Heart left ventricle (tissue), 16 donors: ENCODE measurements around the gene ZDHHC14. TPM values are rescaled to one million over a fixed set of nuclear protein-coding genes. Genes with fewer than 3 reads are reported as not detected.
A peak's percentile ranks its signal among the peaks of the same experiment; 100 is the strongest.

Experiments used
- ATAC-seq, 4 donors: fragments of 200-7000 bp; cut with Tn5 transposase; one replicate each; pipeline ENCODE4 v1.9.1; 2020 to 2022; ENCODE audit warnings: moderate library complexity in 4 of 4, mild to moderate bottlenecking in 3 of 4, moderate number of reproducible peaks in 1 of 4
- DNase-seq, 5 donors: peaks; one replicate each; pipeline ENCODE4 v3.0.0-alpha.2; 2020
- H3K27ac ChIP-seq, 12 donors: fragments of 200-600 bp; sonication (generic) in 4 of 12; one replicate each; pipeline versions ENCODE4 v1.5.0 to v1.8.0; 2016 to 2022; ENCODE audit warnings: mild to moderate bottlenecking in 2 of 12
- H3K27me3 ChIP-seq, 9 donors: fragments of 200-600 bp; sonication (generic) in 2 of 9; one replicate each; pipeline versions ENCODE4 v1.5.1 to v1.8.0; 2016 to 2022; ENCODE audit warnings: mild to moderate bottlenecking in 3 of 9
- H3K36me3 ChIP-seq, 9 donors: fragments of 200-600 bp; sonication (generic) in 2 of 9; one replicate each; pipeline versions ENCODE4 v1.5.0 to v1.8.0; 2018 to 2022; ENCODE audit warnings: mild to moderate bottlenecking in 2 of 9
- H3K4me1 ChIP-seq, 12 donors: fragments of 200-600 bp; sonication (generic) in 4 of 12; one replicate each; pipeline versions ENCODE4 v1.5.0 to v1.8.0; 2016 to 2022; ENCODE audit warnings: mild to moderate bottlenecking in 3 of 12
- H3K4me3 ChIP-seq, 12 donors: fragments of 200-600 bp; sonication (generic) in 4 of 12; one replicate each; pipeline versions ENCODE4 v1.5.0 to v1.8.0; 2017 to 2022; ENCODE audit warnings: mild to moderate bottlenecking in 9 of 12, moderate library complexity in 4 of 12
- H3K9me3 ChIP-seq, 12 donors: fragments of 200-600 bp; sonication (generic) in 4 of 12; one replicate each; pipeline versions ENCODE4 v1.5.0 to v1.8.0; 2016 to 2022; ENCODE audit warnings: mild to moderate bottlenecking in 1 of 12
- POLR2A ChIP-seq, 2 donors: fragments of 450-650 bp; IDR thresholded peaks; one replicate each; pipeline ENCODE4 v1.6.1; 2017; ENCODE audit warnings: antibody characterized with exemption in 2 of 2, mild to moderate bottlenecking in 2 of 2, moderate library complexity in 2 of 2
- WGBS, 4 donors: extraction: QIAGEN DNeasy Blood & Tissue Kit in 2 of 4; methylation state at CpG; one replicate each; pipeline versions ENCODE4 v1.1.5 to v1.1.7; 2013 to 2018; 5-methylcytosine and 5-hydroxymethylcytosine counted together
- intact Hi-C, 10 donors: fragments of 100-400 bp; cut with DNase I; formaldehyde crosslinking; loops; one replicate each; pipeline versions ENCODE4 v1.11.1 to v1.14.2; 2022
- polyA plus RNA-seq, 2 donors: library from polyadenylated mRNA; stranded (reverse); fragments of 200-250 nt; gene quantifications; one replicate each; pipeline ENCODE4 v1.2.3, GENCODE V29; 2013
- total RNA-seq, 9 donors: library from RNA; depleted of rRNA in 2 of 9; stranded (reverse); fragments of >200 nt in 2 of 9; fragmentation: NEBNext Ultra II Directional in 3 of 9; extraction: Animal tissue kit (Norgen Biotek cat#: 25700) in 3 of 9; gene quantifications; one replicate each; pipeline versions ENCODE4 v1.1.0 to v1.2.4, GENCODE V29; 2016 to 2023
- TF ChIP-seq, protein P1 (sequence below), 12 donors: fragments of 200-600 bp; sonication (generic) in 4 of 12; IDR thresholded peaks; one replicate each; pipeline versions ENCODE4 v1.5.0 to v1.8.0; 2018 to 2022; ENCODE audit warnings: antibody characterized with exemption in 12 of 12, mild to moderate bottlenecking in 5 of 12
- donor health status: ischemic (EF 13 %, LVEDD 7.1; RV severe dilation, severe dysfunction).
- donor health status: healthy with polysubstance abuse.
- donor health status: DM: no; HTN: yes; CAD: no.
- donor health status: DM: no; HTN: no; CAD: no.
- donor health status: ischemic (EF 25% LVEDD 6.9; RV normal size, moderate dysfunction).
- donor health status: ischemic (EF 25% LVEDD 5.7; RV mildly dilated, moderate dysfunction).
- donor health status: healthy.
- donor health status: DM: yes; HTN: yes; CAD: no.
- donor health status: ischemic (EF 35%, LVEDD 5.7; RV mildly dilated, moderate dysfunction).
- donor health status: nonischemic (EF 11% LVEDD 7.7; RV severe dilation, severe dysfunction).
- donor health status: DM: yes; HTN: yes; CAD: no.
- donor health status: PGD.
- donor health status: ischemic (EF 29% LVEDD 5.4; RV normal size, mild dysfunction).
- donor health status: nonischemic (EF 23%, LVEDD 6.1; RV moderate dilation, normal function).

Gene ZDHHC14
- total and polyA plus RNA-seq, 11 donors = 7.0 to 25.8 (median 15.4) TPM

DNA sequence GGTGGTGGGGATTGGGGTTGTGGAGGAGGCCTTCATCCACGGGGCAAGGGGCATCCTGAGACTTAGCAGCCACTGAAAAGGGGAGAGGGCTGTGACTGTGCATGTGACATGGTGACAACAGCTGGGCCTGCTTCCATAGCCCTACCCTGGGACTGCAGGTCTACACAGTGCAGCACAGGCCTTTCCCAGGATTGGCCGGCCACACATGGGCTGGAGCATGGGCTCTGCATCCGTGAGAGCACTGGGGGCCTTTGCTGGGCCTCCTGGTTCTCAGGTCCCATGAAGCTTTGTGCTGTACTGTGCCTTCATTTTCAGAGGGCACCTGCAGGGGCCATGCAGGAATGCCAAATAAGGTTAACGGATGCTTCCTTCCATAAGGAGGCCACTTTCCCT lies 56.0 kb downstream of the ZDHHC14 start:
- Histone ChIP-seq H3K36me3 (no peaks in the 10 kb centered on the region), H3K27ac (peak overlapping the region in 3 of 12 donors; percentile 21 to 61 (median 31)), H3K9me3 (no peaks in the 10 kb centered on the region), H3K27me3 (no peaks in the 10 kb centered on the region), H3K4me3 (no peak overlapping the region), H3K4me1 (peaks cover 0 to 79% (median 52%) of the 10 kb centered on the region in 12 donors)
- ATAC-seq (peak in 2 of 4 donors; percentile 5 to 10), DNase-seq (no peak)
- intact Hi-C loops = loop anchor here in 2 of 10 donors (10.0 kb wide), 2 partner anchors 102 to 112 kb away; partner anchors contain the start of gene TMEM242 (in 1 of the 2)
- WGBS, 4 donors = 63 to 93% (median 80%) methylated on average over 1 to 4 of the region's 4 CpGs
- TF ChIP-seq, protein P1, sequence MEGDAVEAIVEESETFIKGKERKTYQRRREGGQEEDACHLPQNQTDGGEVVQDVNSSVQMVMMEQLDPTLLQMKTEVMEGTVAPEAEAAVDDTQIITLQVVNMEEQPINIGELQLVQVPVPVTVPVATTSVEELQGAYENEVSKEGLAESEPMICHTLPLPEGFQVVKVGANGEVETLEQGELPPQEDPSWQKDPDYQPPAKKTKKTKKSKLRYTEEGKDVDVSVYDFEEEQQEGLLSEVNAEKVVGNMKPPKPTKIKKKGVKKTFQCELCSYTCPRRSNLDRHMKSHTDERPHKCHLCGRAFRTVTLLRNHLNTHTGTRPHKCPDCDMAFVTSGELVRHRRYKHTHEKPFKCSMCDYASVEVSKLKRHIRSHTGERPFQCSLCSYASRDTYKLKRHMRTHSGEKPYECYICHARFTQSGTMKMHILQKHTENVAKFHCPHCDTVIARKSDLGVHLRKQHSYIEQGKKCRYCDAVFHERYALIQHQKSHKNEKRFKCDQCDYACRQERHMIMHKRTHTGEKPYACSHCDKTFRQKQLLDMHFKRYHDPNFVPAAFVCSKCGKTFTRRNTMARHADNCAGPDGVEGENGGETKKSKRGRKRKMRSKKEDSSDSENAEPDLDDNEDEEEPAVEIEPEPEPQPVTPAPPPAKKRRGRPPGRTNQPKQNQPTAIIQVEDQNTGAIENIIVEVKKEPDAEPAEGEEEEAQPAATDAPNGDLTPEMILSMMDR (IDR thresholded peaks at IDR 0.05) = no peak
- TF ChIP-seq POLR2A (IDR thresholded peaks at IDR 0.05) = no peak

DNA sequence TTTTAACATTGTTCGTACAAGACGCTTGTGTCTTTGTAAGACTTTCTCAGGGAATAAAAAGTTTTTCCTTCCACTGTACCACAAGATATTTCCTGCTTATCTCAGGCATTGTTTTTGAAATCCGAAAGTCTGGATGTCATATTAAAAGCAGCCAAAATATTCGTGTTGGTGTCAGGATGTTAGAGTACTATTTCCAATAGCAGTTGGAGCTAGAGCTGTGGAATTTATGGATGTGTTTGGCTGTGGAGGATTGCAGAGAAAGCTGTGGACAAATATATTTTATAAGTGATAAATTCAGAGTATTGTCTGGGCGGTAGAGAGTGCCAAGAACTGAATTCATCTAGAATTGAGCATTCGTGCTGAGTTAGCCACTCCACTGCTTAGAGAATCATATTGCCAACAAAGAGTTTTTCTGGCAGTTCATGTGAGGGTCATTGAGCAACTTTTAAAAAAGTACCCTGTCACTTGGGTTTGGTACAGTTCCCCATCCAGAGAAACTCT lies 57.7 kb downstream of the ZDHHC14 start:
- no peak for TF ChIP-seq POLR2A (IDR thresholded peaks at IDR 0.05)
- no peaks in the 10 kb centered on the region for H3K36me3 ChIP-seq
- peak overlapping the region in 11 of 12 donors; percentile 1 to 81 (median 17) for H3K27ac ChIP-seq
- WGBS, 4 donors = 28 to 52% (median 33%) methylated on average over 6 of the region's 6 CpGs
- H3K4me3 ChIP-seq = no peak overlapping the region
- ATAC-seq (peak in 3 of 4 donors; percentile 8 to 48 (median 15)), DNase-seq (no peak)
- H3K27me3 ChIP-seq = no peaks in the 10 kb centered on the region
- H3K9me3 ChIP-seq = no peaks in the 10 kb centered on the region
- H3K4me1 ChIP-seq = peaks cover 0 to 63% (median 39%) of the 10 kb centered on the region in 12 donors
- intact Hi-C loops = loop anchor here in 2 of 10 donors (10.0 kb wide), 2 partner anchors 104 to 114 kb away; partner anchors contain the start of gene TMEM242 (in 1 of the 2)

DNA sequence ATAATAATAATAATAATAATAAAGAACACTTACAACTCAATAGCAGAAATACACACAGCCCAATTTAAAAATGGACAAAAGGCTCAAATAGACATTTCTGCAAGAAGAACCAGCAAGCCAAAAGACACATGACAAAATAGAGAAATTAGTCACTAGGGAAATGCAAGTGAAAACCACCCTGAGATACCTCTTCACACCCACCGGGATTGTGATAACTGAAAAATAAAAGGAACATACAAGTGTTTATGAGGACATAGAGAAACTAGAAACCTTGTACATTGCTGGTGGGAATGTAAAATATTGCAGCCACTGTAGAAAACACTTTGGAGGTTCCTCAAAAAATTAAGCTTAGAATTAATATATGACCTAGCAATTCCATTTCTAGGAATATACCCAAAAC lies 59.2 kb downstream of the ZDHHC14 start:
- DNase-seq (no peak), ATAC-seq (no peak)
- no peaks in the 10 kb centered on the region for H3K27me3 ChIP-seq
- no peak overlapping the region for H3K4me3 ChIP-seq
- TF ChIP-seq POLR2A (IDR thresholded peaks at IDR 0.05) = no peak
- TF ChIP-seq, protein P1 (IDR thresholded peaks at IDR 0.05) = no peak
- intact Hi-C loops = no loop called here
- H3K9me3 ChIP-seq = no peaks in the 10 kb centered on the region
- H3K36me3 ChIP-seq = no peaks in the 10 kb centered on the region
- H3K4me1 ChIP-seq = peaks cover 0 to 53% (median 29%) of the 10 kb centered on the region in 12 donors
- 81 to 90% (median 83%) methylated on average over 1 of the region's 1 CpG for WGBS, 4 donors
- H3K27ac ChIP-seq = no peak overlapping the region

DNA sequence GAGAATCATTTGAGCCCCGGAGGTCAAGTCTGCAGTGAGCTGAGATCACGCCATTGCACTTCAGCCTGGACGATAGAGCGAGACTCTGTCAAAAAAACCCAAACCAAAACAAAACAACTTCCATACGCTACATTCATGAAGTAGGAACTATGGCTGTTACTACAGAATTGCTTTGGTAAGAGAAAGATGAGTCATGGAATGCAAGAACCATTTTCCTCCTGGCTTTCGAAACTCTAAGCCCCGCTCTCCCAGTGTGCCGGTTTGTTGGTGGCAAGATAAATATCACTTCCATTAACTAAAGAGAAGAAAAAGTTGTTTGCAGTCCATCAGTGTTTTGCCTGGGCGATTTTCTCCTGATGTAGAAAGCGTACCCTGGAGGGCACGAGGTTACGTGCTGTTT lies 61.3 kb downstream of the ZDHHC14 start:
- 81 to 90% (median 86%) methylated on average over 12 of the region's 12 CpGs for WGBS, 4 donors

More for the DNA sequence above, 61.3 kb downstream of the ZDHHC14 start:
- Histone ChIP-seq H3K27me3 (no peaks in the 10 kb centered on the region), H3K4me3 (no peak overlapping the region), H3K36me3 (no peaks in the 10 kb centered on the region), H3K27ac (no peak overlapping the region), H3K4me1 (peaks cover 0 to 35% (median 20%) of the 10 kb centered on the region in 12 donors), H3K9me3 (no peaks in the 10 kb centered on the region)
- no peak for ATAC-seq
- no peak for DNase-seq
- intact Hi-C loops = no loop called here
- TF ChIP-seq, protein P1 (IDR thresholded peaks at IDR 0.05) = no peak
- TF ChIP-seq POLR2A (IDR thresholded peaks at IDR 0.05) = no peak
